HCT116 (cell line): ENCODE measurements around the gene PLEK2. TPM values are rescaled to one million over a fixed set of nuclear protein-coding genes. Genes with fewer than 3 reads are reported as not detected.

Source experiments
- ATAC-seq: fragments of 200-7000 bp; cut with Tn5 transposase; 2 replicates; pipeline ENCODE4 v1.9.1; 2020; ENCODE audit warnings: mild to moderate bottlenecking, moderate library complexity
- BruUV-seq: library from RNA; stranded (reverse); fragments of 400-500 nt; replicated peaks from 2 replicates; lab custom pipeline; 2021; lab: Mats Ljungman, UMichigan
- CTCF ChIA-PET: fragments of 300-600 bp; sonication (Branson Sonifier 250); formaldehyde crosslinking; loops from one replicate; lab custom pipeline; 2021; ENCODE audit warnings: antibody characterized with exemption; lab: Charles Lee
- POLR2A ChIA-PET: fragments of 300-600, 350-600 bp; sonication (Branson Sonifier 250); formaldehyde crosslinking; loops from one replicate; lab custom pipeline; 2021; ENCODE audit warnings: antibody characterized with exemption; lab: Charles Lee
- RAD21 ChIA-PET, 2 experiments: fragments of 300-600 bp; sonication (Branson Sonifier 250); formaldehyde crosslinking; loops; one replicate each; lab custom pipeline; 2023; ENCODE audit warnings: low total read pairs in 2 of 2; ENCODE audit not compliant: uncharacterized antibody in 2 of 2, unreplicated experiment in 2 of 2, low non-redundant PET in 1 of 2; lab: Charles Lee
- DNase-seq: peaks from one replicate; pipeline ENCODE4 v3.0.0-alpha.2; 2010; ENCODE audit warnings: low read depth, low spot score
- H2AFZ ChIP-seq: fragments of 200-600 bp; shearing (Covaris generic), sonication (generic); 2 replicates; pipeline ENCODE4 v1.6.1; 2017; ENCODE audit warnings: low read depth, mixed run types, mixed read lengths, antibody characterized with exemption, low read length; ENCODE audit not compliant: poor library complexity, severe bottlenecking
- H3K27ac ChIP-seq: 2 replicates; pipeline ENCODE4 v1.5.1; 2012; ENCODE audit warnings: low read depth, low read length
- H3K27me3 ChIP-seq: fragments of 200-600 bp; sonication (generic); 2 replicates; pipeline ENCODE4 v1.6.1; 2016; ENCODE audit warnings: mixed run types, low read length, mixed read lengths; ENCODE audit not compliant: insufficient read depth
- H3K36me3 ChIP-seq, 2 experiments: fragments of 200-500 bp in 1 of 2; fragments of 200-600 bp in 1 of 2; sonication (Bioruptor generic) in 1 of 2; sonication (generic) in 1 of 2; 2 replicates each; pipeline versions ENCODE4 v1.5.1 to v1.6.1; 2014 to 2016; ENCODE audit warnings: low read length in 2 of 2, inconsistent platforms in 1 of 2, mixed read lengths in 1 of 2, mixed run types in 1 of 2; ENCODE audit not compliant: insufficient read depth in 2 of 2, control insufficient read depth in 1 of 2
- H3K4me1 ChIP-seq, 2 experiments: fragments of 200-600 bp in 1 of 2; sonication (generic) in 1 of 2; 2 replicates each; pipeline versions ENCODE4 v1.5.1 to v1.6.1; 2012 to 2017; ENCODE audit warnings: low read length in 2 of 2, inconsistent platforms in 1 of 2, mild to moderate bottlenecking in 1 of 2, mixed read lengths in 1 of 2, mixed run types in 1 of 2, moderate library complexity in 1 of 2; ENCODE audit not compliant: insufficient read depth in 2 of 2, control insufficient read depth in 1 of 2
- H3K4me2 ChIP-seq: fragments of 200-600 bp; sonication (generic); 2 replicates; pipeline ENCODE4 v1.6.1; 2017; ENCODE audit warnings: mixed run types, low read length, mixed read lengths
- H3K4me3 ChIP-seq, 2 experiments: fragments of 200-600 bp in 1 of 2; sonication (generic) in 1 of 2; replicated peaks in 1 of 2; 2 replicates each; pipeline ENCODE4 v1.5.1; 2011 to 2016; ENCODE audit warnings: low read length in 2 of 2, control low read depth in 1 of 2, low read depth in 1 of 2, mild to moderate bottlenecking in 1 of 2, mixed read lengths in 1 of 2, mixed run types in 1 of 2
- H3K79me2 ChIP-seq: fragments of 200-600 bp; sonication (generic); 2 replicates; pipeline ENCODE4 v1.6.1; 2017; ENCODE audit warnings: mild to moderate bottlenecking, mixed run types, low read length, moderate library complexity, mixed read lengths; ENCODE audit not compliant: insufficient read depth
- H3K9ac ChIP-seq: fragments of 200-600 bp; sonication (generic); 2 replicates; pipeline ENCODE4 v1.6.1; 2016; ENCODE audit warnings: low read length, mixed read lengths
- H3K9me2 ChIP-seq: fragments of 200-600 bp; sonication (generic), shearing (Covaris generic); 2 replicates; pipeline ENCODE4 v1.6.1; 2017; ENCODE audit warnings: mixed run types, mild to moderate bottlenecking, moderate library complexity; ENCODE audit not compliant: insufficient read depth
- H3K9me3 ChIP-seq, 2 experiments: fragments of 200-500 bp in 1 of 2; fragments of 200-600 bp in 1 of 2; sonication (Bioruptor generic) in 1 of 2; sonication (generic) in 1 of 2; 2 replicates each; pipeline ENCODE4 v1.6.1; 2014 to 2017; ENCODE audit warnings: low read length in 2 of 2, mixed read lengths in 2 of 2, inconsistent platforms in 1 of 2, low read depth in 1 of 2, mild to moderate bottlenecking in 1 of 2, mixed run types in 1 of 2, moderate library complexity in 1 of 2; ENCODE audit not compliant: control insufficient read depth in 1 of 2, insufficient read depth in 1 of 2
- H4K20me1 ChIP-seq: fragments of 200-600 bp; sonication (generic), shearing (Covaris generic); 2 replicates; pipeline ENCODE4 v1.6.1; 2017; ENCODE audit warnings: mixed run types, mild to moderate bottlenecking, moderate library complexity; ENCODE audit not compliant: insufficient read depth
- CBX3 ChIP-seq: IDR thresholded peaks from 2 replicates; pipeline ENCODE4 v1.6.1; 2012; ENCODE audit warnings: low read depth
- CEBPB ChIP-seq: IDR thresholded peaks from 2 replicates; pipeline ENCODE4 v1.6.1; 2012; ENCODE audit warnings: low read depth
- JUND ChIP-seq: IDR thresholded peaks from 2 replicates; pipeline ENCODE4 v1.6.1; 2012
- POLR2A ChIP-seq: IDR thresholded peaks from 2 replicates; pipeline ENCODE4 v1.7.0; 2011; ENCODE audit warnings: borderline replicate concordance; ENCODE audit not compliant: insufficient read depth, insufficient read length; ENCODE audit errors: extremely low read depth
- POLR2AphosphoS5 ChIP-seq: IDR thresholded peaks from 2 replicates; pipeline ENCODE4 v1.6.1; 2011; ENCODE audit warnings: mild to moderate bottlenecking, low read depth, low read length, moderate library complexity
- SIN3A ChIP-seq: IDR thresholded peaks from 2 replicates; pipeline ENCODE4 v1.6.1; 2012; ENCODE audit warnings: low read depth
- TCF7L2 ChIP-seq: IDR thresholded peaks from 2 replicates; pipeline ENCODE4 v1.7.0; 2011; ENCODE audit warnings: borderline replicate concordance, inconsistent platforms; ENCODE audit not compliant: insufficient read depth, insufficient read length; ENCODE audit errors: extremely low read depth
- YY1 ChIP-seq: IDR thresholded peaks from 2 replicates; pipeline ENCODE4 v1.6.1; 2011; ENCODE audit warnings: low read length, low read depth, moderate library complexity, mild to moderate bottlenecking; ENCODE audit not compliant: insufficient replicate concordance; ENCODE audit errors: extremely low read depth
- ZFX ChIP-seq: fragments of 450-650 bp; IDR thresholded peaks from 2 replicates; pipeline ENCODE4 v1.6.1; 2017
- ZNF274 ChIP-seq: fragments of 200-500 bp; sonication (Bioruptor generic); IDR thresholded peaks from 2 replicates; pipeline ENCODE4 v1.6.1; 2014; ENCODE audit warnings: mild to moderate bottlenecking, low read depth, low read length, inconsistent platforms
- intact Hi-C: fragments of 100-400 bp; cut with micrococcal nuclease; formaldehyde crosslinking; loops from 2 replicates; pipeline ENCODE4 v1.10.0; 2022
- total RNA-seq: library from RNA; stranded (reverse); gene quantifications from one replicate; pipeline ENCODE4 v1.2.1, GENCODE V29; 2021; ENCODE audit not compliant: unreplicated experiment

The PLEK2 gene
- total RNA-seq, 1 experiment from 2014 or later: 67.6 TPM

DNA sequence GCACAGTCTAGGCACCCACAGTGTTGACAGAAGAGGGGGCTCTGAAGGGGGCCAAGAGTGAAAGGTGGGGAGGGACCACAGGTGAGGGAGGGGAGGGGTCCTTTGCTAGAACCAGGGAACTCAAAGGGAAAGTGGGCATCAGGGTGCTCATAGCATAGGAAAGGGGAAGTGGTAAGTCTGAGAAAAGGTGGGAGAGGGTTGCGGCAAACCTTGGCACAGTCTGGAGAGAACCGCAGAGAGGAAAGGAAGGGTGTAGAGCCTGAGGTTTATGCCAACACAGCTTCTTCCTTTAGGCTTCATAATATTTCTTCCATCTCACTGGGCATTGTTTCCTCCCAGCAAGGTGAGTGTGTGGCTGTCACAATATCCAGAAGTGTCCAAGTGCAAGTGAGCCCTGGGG lies 11.5 kb upstream of the PLEK2 start:
- Histone ChIP-seq H3K9me3 (no peaks in the 10 kb centered on the region), H3K27me3 (no peaks in the 10 kb centered on the region), H3K9ac (no peak overlapping the region), H3K4me1 (peaks cover 10 to 37% of the 10 kb centered on the region in 2 experiments), H3K4me2 (no peak overlapping the region), H3K36me3 (no peaks in the 10 kb centered on the region), H2AFZ (no peak overlapping the region), H3K79me2 (no peaks in the 10 kb centered on the region), H3K9me2 (no peaks in the 10 kb centered on the region), H3K27ac (no peak overlapping the region), H3K4me3 (no peak overlapping the region), H4K20me1 (no peaks in the 10 kb centered on the region)
- TF ChIP-seq CEBPB: no peak
- ChIA-PET POLR2A (interaction anchor here (0.8 kb wide), 1 partner anchor 12 kb away, joined by 3 read pairs; no protein-coding TSS in a partner anchor), RAD21 (no interaction called here), CTCF (no interaction called here)
- no peak for ATAC-seq
- intact Hi-C loops: no loop called here
- BruUV-seq: no TSS peak
- DNase-seq: no peak

DNA sequence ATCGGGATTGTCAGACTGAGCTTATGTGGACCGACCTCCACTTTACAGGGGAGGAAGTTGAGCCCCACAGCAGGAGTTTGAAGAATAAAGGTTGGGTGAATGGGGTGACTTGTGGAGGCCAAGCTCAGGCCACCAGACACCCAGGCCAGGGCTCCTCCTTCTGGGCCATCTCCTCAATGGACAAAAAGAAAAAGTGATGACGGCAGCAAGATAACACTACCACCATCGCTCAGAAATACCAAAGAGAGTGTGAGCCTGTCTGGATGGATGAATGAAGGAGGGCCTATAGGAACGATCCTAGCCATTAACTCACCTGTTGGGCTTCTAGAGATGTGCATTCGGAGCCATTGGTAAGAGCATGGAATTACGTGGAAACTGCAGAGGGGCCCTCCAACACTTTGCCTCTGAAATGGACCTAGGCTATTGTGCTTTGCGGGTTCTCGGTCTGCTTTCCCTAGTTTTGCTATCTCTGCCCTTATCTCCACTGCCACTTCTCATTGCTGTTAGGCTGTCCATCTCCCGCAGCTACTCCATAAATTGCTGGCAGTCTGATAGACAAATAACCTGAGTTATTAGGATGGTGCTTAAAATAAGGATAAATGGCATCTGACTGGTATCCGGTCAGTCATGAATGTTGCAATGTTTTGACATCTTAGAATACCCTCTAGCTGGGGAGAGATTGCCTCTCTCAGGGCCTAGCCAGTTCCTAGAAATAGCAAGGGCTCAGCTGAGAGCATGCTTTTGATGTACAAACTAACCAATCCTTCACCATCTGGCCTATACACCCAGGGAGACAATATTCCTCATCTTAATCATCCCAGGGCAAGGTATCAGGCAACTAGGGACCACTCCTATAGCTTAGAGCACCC lies 9.6 kb upstream of the PLEK2 start:
- H3K4me3 ChIP-seq: no peak overlapping the region
- no peaks in the 10 kb centered on the region for H3K9me3 ChIP-seq
- ATAC-seq (no peak), DNase-seq (no peak)
- intact Hi-C loops: no loop called here
- H3K4me2 ChIP-seq: no peak overlapping the region
- H4K20me1 ChIP-seq: no peaks in the 10 kb centered on the region
- no peak overlapping the region for H3K27ac ChIP-seq
- H3K36me3 ChIP-seq: no peaks in the 10 kb centered on the region
- ChIA-PET RAD21 (no interaction called here), POLR2A (no interaction called here), CTCF (interaction anchor here (1.2 kb wide), 1 partner anchor 283 kb away, joined by 3 read pairs; no protein-coding TSS in a partner anchor)
- H3K9me2 ChIP-seq: no peaks in the 10 kb centered on the region
- H3K27me3 ChIP-seq: no peaks in the 10 kb centered on the region
- no peaks in the 10 kb centered on the region for H3K79me2 ChIP-seq
- H2AFZ ChIP-seq: no peak overlapping the region
- no TSS peak for BruUV-seq
- H3K4me1 ChIP-seq: peaks cover 9 to 25% of the 10 kb centered on the region in 2 experiments
- H3K9ac ChIP-seq: no peak overlapping the region
- TF ChIP-seq JUND: no peak
- TF ChIP-seq POLR2AphosphoS5: no peak
- no peak for TF ChIP-seq YY1
- TF ChIP-seq CBX3: no peak
- TF ChIP-seq SIN3A: no peak
- TF ChIP-seq TCF7L2: no peak
- no peak for TF ChIP-seq ZNF274
- no peak for TF ChIP-seq POLR2A
- no peak for TF ChIP-seq ZFX
